Measurements from ENCODE around the gene SRF. TPM values are rescaled to one million over a fixed set of nuclear protein-coding genes. Genes with fewer than 3 reads are reported as not detected.

Gene SRF
- total RNA-seq, 3 donors from 2014 or later (not counting 1 experiment from before 2014, with no cell fraction given), result 31.6 to 33.0 (median 32.0) TPM

DNA sequence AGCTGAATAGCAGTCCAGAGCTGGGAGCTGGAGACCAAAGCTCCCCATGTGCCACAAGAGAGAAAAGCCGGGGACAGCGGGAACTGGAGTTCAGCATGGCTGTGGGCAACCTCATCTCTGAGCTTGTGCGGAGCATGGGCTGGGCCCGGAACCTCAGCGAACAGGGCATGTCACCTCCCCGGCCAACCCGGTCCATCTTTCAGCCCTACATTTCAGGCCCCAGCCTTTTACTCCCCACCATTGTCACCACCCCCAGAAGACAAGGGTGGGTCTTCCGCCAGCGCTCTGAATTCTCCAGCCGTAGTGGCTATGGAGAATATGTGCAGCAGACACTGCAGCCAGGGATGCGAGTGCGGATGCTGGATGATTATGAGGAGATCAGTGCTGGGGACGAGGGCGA, 14.9 kb downstream of the SRF start:
- H3K27me3 ChIP-seq (ENCODE audit: control insufficient read depth, insufficient read depth, low read length), result no peaks in the 10 kb centered on the region
- peaks cover 42% of the 10 kb centered on the region for H3K36me3 ChIP-seq (ENCODE audit: control insufficient read depth, insufficient read depth, low read length)
- Mint-ChIP-seq H3K4me3 (no peak overlapping the region), H3K27ac (peak overlapping the region in 1 of 2 donors; percentile 35), H3K9me3 (no peaks in the 10 kb centered on the region), H3K4me1 (peaks cover 42 to 47% of the 10 kb centered on the region in 2 donors), H3K36me3 (no peaks in the 10 kb centered on the region), H3K27me3 (ENCODE audit: low read depth in 2 of 2) (no peaks in the 10 kb centered on the region)
- DNase-seq (no peak), ATAC-seq (no peak)
- H3K9me3 ChIP-seq (ENCODE audit: control insufficient read depth, insufficient read depth, low read length), result no peaks in the 10 kb centered on the region
- no peak overlapping the region for H3K4me3 ChIP-seq (ENCODE audit: low read length)
- no peak overlapping the region for H3K27ac ChIP-seq (ENCODE audit: low read length)
- intact Hi-C loops (cut with micrococcal nuclease), result no loop called here
- 96% methylated on average over 14 of the region's 14 CpGs for WGBS (ENCODE audit: insufficient coverage)
- peaks cover 17% of the 10 kb centered on the region for H3K4me1 ChIP-seq (ENCODE audit: control insufficient read depth, insufficient read depth, low read length)
- TF ChIP-seq, protein P1, sequence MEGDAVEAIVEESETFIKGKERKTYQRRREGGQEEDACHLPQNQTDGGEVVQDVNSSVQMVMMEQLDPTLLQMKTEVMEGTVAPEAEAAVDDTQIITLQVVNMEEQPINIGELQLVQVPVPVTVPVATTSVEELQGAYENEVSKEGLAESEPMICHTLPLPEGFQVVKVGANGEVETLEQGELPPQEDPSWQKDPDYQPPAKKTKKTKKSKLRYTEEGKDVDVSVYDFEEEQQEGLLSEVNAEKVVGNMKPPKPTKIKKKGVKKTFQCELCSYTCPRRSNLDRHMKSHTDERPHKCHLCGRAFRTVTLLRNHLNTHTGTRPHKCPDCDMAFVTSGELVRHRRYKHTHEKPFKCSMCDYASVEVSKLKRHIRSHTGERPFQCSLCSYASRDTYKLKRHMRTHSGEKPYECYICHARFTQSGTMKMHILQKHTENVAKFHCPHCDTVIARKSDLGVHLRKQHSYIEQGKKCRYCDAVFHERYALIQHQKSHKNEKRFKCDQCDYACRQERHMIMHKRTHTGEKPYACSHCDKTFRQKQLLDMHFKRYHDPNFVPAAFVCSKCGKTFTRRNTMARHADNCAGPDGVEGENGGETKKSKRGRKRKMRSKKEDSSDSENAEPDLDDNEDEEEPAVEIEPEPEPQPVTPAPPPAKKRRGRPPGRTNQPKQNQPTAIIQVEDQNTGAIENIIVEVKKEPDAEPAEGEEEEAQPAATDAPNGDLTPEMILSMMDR (IDR thresholded peaks at IDR 0.05), result no peak

DNA sequence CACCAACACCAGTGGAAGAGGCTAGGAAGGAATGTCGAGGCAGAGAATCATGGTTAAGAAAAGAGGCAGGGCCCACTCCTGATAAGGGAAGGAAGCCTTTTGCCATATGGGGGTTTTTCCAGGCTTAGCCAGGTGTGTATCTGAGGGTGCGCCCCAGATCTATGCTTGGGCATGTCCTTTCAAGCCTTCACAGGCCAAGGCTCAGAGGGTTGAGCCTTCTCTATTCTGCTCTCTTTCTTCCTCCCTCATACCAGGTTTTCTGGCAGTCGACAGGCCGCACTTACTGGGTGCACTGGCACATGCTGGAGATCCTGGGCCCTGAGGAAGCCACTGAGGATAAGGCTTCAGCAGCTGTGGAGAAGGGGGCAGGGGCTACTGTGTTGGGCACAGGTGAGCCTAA, 15.6 kb downstream of the SRF start:
- Mint-ChIP-seq H3K27ac (no peak overlapping the region), H3K36me3 (no peaks in the 10 kb centered on the region), H3K9me3 (no peaks in the 10 kb centered on the region), H3K4me3 (no peak overlapping the region), H3K4me1 (peaks cover 42% of the 10 kb centered on the region in 2 donors), H3K27me3 (ENCODE audit: low read depth in 2 of 2) (no peaks in the 10 kb centered on the region)
- peaks cover 42% of the 10 kb centered on the region for H3K36me3 ChIP-seq (ENCODE audit: control insufficient read depth, insufficient read depth, low read length)
- H3K4me3 ChIP-seq (ENCODE audit: low read length), result no peak overlapping the region
- peaks cover 12% of the 10 kb centered on the region for H3K4me1 ChIP-seq (ENCODE audit: control insufficient read depth, insufficient read depth, low read length)
- no peak for DNase-seq
- H3K27me3 ChIP-seq (ENCODE audit: control insufficient read depth, insufficient read depth, low read length), result no peaks in the 10 kb centered on the region
- intact Hi-C loops (cut with micrococcal nuclease), result no loop called here
- no peak overlapping the region for H3K27ac ChIP-seq (ENCODE audit: low read length)
- 99% methylated on average over 4 of the region's 4 CpGs for WGBS (ENCODE audit: insufficient coverage)
- ATAC-seq, result no peak
- H3K9me3 ChIP-seq (ENCODE audit: control insufficient read depth, insufficient read depth, low read length), result no peaks in the 10 kb centered on the region
- TF ChIP-seq, protein P1 (IDR thresholded peaks at IDR 0.05), result no peak

DNA sequence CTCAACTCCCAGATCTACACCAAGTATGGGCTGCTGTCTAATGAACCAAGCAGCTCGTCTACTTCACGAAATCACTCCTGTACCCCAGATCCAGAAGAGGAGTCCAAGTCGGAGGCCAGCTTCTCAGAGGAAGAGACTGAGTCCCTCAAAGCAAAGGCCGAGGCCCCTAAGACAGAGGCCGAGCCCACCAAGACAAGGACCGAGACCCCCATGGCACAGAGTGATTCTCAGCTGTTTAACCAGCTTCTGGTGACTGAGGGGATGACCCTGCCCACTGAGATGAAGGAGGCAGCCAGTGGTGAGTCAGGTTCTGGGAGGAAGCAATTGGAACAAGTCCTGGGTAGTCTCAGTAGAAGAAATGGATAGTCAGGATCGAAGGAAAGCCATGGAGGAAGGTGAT, 16.8 kb downstream of the SRF start:
- Histone ChIP-seq H3K4me1 (ENCODE audit: control insufficient read depth, insufficient read depth, low read length) (peaks cover 6% of the 10 kb centered on the region), H3K36me3 (ENCODE audit: control insufficient read depth, insufficient read depth, low read length) (peaks cover 44% of the 10 kb centered on the region), H3K27ac (ENCODE audit: low read length) (no peak overlapping the region), H3K9me3 (ENCODE audit: control insufficient read depth, insufficient read depth, low read length) (no peaks in the 10 kb centered on the region), H3K27me3 (ENCODE audit: control insufficient read depth, insufficient read depth, low read length) (no peaks in the 10 kb centered on the region), H3K4me3 (ENCODE audit: low read length) (no peak overlapping the region)
- TF ChIP-seq, protein P1 (IDR thresholded peaks at IDR 0.05), result no peak
- no peak for DNase-seq
- Mint-ChIP-seq H3K4me1 (peaks cover 35 to 36% of the 10 kb centered on the region in 2 donors), H3K4me3 (no peak overlapping the region), H3K27ac (no peak overlapping the region), H3K9me3 (no peaks in the 10 kb centered on the region), H3K27me3 (ENCODE audit: low read depth in 2 of 2) (no peaks in the 10 kb centered on the region), H3K36me3 (no peaks in the 10 kb centered on the region)
- WGBS (ENCODE audit: insufficient coverage), result 97% methylated on average over 7 of the region's 7 CpGs
- ATAC-seq, result no peak
- intact Hi-C loops (cut with micrococcal nuclease), result no loop called here

DNA sequence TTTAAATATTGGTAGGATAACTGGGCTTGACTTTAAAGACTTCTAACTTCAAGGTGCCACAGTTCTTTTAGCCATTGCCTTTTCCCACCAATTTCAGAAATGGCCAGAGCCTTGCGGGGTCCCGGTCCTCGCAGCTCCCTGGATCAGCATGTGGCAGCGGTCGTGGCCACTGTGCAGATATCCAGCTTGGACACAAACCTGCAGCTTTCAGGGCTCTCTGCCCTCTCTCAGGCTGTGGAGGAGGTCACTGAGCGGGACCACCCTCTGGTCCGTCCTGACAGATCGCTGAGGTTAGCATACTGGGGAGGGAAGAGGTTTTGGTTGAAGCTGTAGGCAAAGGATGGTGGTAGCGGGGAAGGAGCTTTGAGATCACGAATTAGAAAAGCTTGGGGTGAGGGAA, 17.4 kb downstream of the SRF start:
- 97% methylated on average over 10 of the region's 10 CpGs for WGBS (ENCODE audit: insufficient coverage)

More for the DNA sequence above, 17.4 kb downstream of the SRF start:
- Mint-ChIP-seq H3K4me3 (no peak overlapping the region), H3K4me1 (peaks cover 29 to 30% of the 10 kb centered on the region in 2 donors), H3K27ac (no peak overlapping the region), H3K36me3 (no peaks in the 10 kb centered on the region), H3K9me3 (no peaks in the 10 kb centered on the region), H3K27me3 (ENCODE audit: low read depth in 2 of 2) (no peaks in the 10 kb centered on the region)
- no peaks in the 10 kb centered on the region for H3K27me3 ChIP-seq (ENCODE audit: control insufficient read depth, insufficient read depth, low read length)
- peaks cover 48% of the 10 kb centered on the region for H3K36me3 ChIP-seq (ENCODE audit: control insufficient read depth, insufficient read depth, low read length)
- no peak overlapping the region for H3K4me3 ChIP-seq (ENCODE audit: low read length)
- peaks cover 2% of the 10 kb centered on the region for H3K4me1 ChIP-seq (ENCODE audit: control insufficient read depth, insufficient read depth, low read length)
- no peak overlapping the region for H3K27ac ChIP-seq (ENCODE audit: low read length)
- DNase-seq (no peak), ATAC-seq (no peak)
- intact Hi-C loops (cut with micrococcal nuclease), result no loop called here
- TF ChIP-seq, protein P1 (IDR thresholded peaks at IDR 0.05), result no peak
- H3K9me3 ChIP-seq (ENCODE audit: control insufficient read depth, insufficient read depth, low read length), result no peaks in the 10 kb centered on the region

Data from natural killer cell (primary cell).